Mesenchymal stem cell (in vitro differentiated cells and primary cell): ENCODE data around the gene MGA.

ENCODE experiments used
- DNase-seq: peaks from one replicate; pipeline ENCODE4 v3.0.0-alpha.2; 2013
- H2AFZ ChIP-seq: one replicate; pipeline ENCODE4 v1.6.1; 2013; ENCODE audit warnings: low read depth, mild to moderate bottlenecking, control low read depth, inconsistent platforms, low read length, moderate library complexity
- H2AK5ac ChIP-seq: 2 replicates; pipeline ENCODE4 v1.6.1; 2013; ENCODE audit warnings: low read length, moderate library complexity, mild to moderate bottlenecking, inconsistent platforms; ENCODE audit not compliant: severe bottlenecking
- H2BK120ac ChIP-seq: one replicate; pipeline ENCODE4 v1.6.1; 2013; ENCODE audit warnings: low read depth, mild to moderate bottlenecking, inconsistent platforms, low read length, moderate library complexity
- H2BK12ac ChIP-seq, 2 experiments: one replicate each; pipeline ENCODE4 v1.6.1; 2013; ENCODE audit warnings: inconsistent platforms in 2 of 2, low read length in 2 of 2, mild to moderate bottlenecking in 2 of 2, moderate library complexity in 2 of 2, control low read depth in 1 of 2
- H2BK15ac ChIP-seq: one replicate; pipeline ENCODE4 v1.6.1; 2013; ENCODE audit warnings: mild to moderate bottlenecking, low read depth, inconsistent platforms; ENCODE audit not compliant: poor library complexity, severe bottlenecking
- H2BK5ac ChIP-seq: 2 replicates; pipeline ENCODE4 v1.6.1; 2013; ENCODE audit warnings: low read depth, mild to moderate bottlenecking, low read length, control low read depth, inconsistent platforms; ENCODE audit not compliant: poor library complexity, severe bottlenecking
- H3K14ac ChIP-seq, 2 experiments: one replicate each; pipeline ENCODE4 v1.6.1; 2013; ENCODE audit warnings: inconsistent platforms in 2 of 2, low read length in 2 of 2, control low read depth in 1 of 2, mild to moderate bottlenecking in 1 of 2, moderate library complexity in 1 of 2
- H3K18ac ChIP-seq, 2 experiments: one replicate each; pipeline ENCODE4 v1.6.1; 2013; ENCODE audit warnings: inconsistent platforms in 2 of 2, low read length in 2 of 2, control low read depth in 1 of 2, low read depth in 1 of 2, mild to moderate bottlenecking in 1 of 2
- H3K23ac ChIP-seq, 2 experiments: one replicate each; pipeline ENCODE4 v1.6.1; 2013; ENCODE audit warnings: inconsistent platforms in 2 of 2, low read length in 2 of 2, mild to moderate bottlenecking in 2 of 2, moderate library complexity in 2 of 2, control low read depth in 1 of 2
- H3K27ac ChIP-seq: 2 replicates; pipeline ENCODE4 v1.5.1; 2013; ENCODE audit warnings: mild to moderate bottlenecking, moderate library complexity, low read length, control low read depth, inconsistent platforms; ENCODE audit not compliant: poor library complexity, severe bottlenecking
- H3K27me3 ChIP-seq, 2 experiments: 2 replicates each; pipeline versions ENCODE4 v1.6.1 to v1.7.0; 2013; ENCODE audit warnings: low read length in 2 of 2, mild to moderate bottlenecking in 2 of 2, moderate library complexity in 2 of 2, control low read depth in 1 of 2, inconsistent platforms in 1 of 2; ENCODE audit not compliant: control insufficient read depth in 1 of 2, insufficient read depth in 1 of 2
- H3K36me3 ChIP-seq, 2 experiments: 2 replicates each; pipeline versions ENCODE4 v1.6.1 to v1.7.0; 2013; ENCODE audit warnings: low read length in 2 of 2, control low read depth in 1 of 2, inconsistent platforms in 1 of 2, low read depth in 1 of 2, mild to moderate bottlenecking in 1 of 2; ENCODE audit not compliant: insufficient read depth in 2 of 2, control insufficient read depth in 1 of 2
- H3K4ac ChIP-seq, 2 experiments: one replicate each; pipeline ENCODE4 v1.6.1; 2013; ENCODE audit warnings: inconsistent platforms in 2 of 2, low read length in 2 of 2, mild to moderate bottlenecking in 2 of 2, moderate library complexity in 2 of 2, control low read depth in 1 of 2, low read depth in 1 of 2
- H3K4me1 ChIP-seq: 2 replicates; pipeline ENCODE4 v1.6.1; 2013; ENCODE audit warnings: low read depth, low read length, control low read depth; ENCODE audit not compliant: control insufficient read depth, insufficient read depth
- H3K4me2 ChIP-seq: 2 replicates; pipeline ENCODE4 v1.6.1; 2013; ENCODE audit warnings: low read length, mild to moderate bottlenecking, inconsistent platforms; ENCODE audit not compliant: poor library complexity, severe bottlenecking
- H3K4me3 ChIP-seq, 2 experiments: 2 replicates each; pipeline versions ENCODE4 v1.5.1 to v1.7.0; 2013; ENCODE audit warnings: low read length in 2 of 2, mild to moderate bottlenecking in 2 of 2, control low read depth in 1 of 2, low read depth in 1 of 2; ENCODE audit not compliant: insufficient read depth in 1 of 2
- H3K79me1 ChIP-seq: replicated peaks from 2 replicates; pipeline ENCODE4 v1.6.1; 2013; ENCODE audit warnings: mild to moderate bottlenecking, control low read depth, low read length, inconsistent platforms; ENCODE audit not compliant: poor library complexity, severe bottlenecking
- H3K9ac ChIP-seq: 2 replicates; pipeline ENCODE4 v1.7.0; 2013; ENCODE audit warnings: mild to moderate bottlenecking, low read length, moderate library complexity
- H3K9me3 ChIP-seq: 2 replicates; pipeline ENCODE4 v1.7.0; 2013; ENCODE audit warnings: mild to moderate bottlenecking, low read length; ENCODE audit not compliant: control insufficient read depth
- H4K8ac ChIP-seq: one replicate; pipeline ENCODE4 v1.6.1; 2013; ENCODE audit warnings: inconsistent platforms, mild to moderate bottlenecking, low read length, moderate library complexity
- H4K91ac ChIP-seq: one replicate; pipeline ENCODE4 v1.6.1; 2013; ENCODE audit warnings: mild to moderate bottlenecking, low read length, inconsistent platforms
- WGBS: methylation state at CpG from one replicate; pipeline ENCODE4 v1.1.7; 2013; ENCODE audit warnings: mixed read lengths; 5-methylcytosine and 5-hydroxymethylcytosine counted together

MGA gene

DNA sequence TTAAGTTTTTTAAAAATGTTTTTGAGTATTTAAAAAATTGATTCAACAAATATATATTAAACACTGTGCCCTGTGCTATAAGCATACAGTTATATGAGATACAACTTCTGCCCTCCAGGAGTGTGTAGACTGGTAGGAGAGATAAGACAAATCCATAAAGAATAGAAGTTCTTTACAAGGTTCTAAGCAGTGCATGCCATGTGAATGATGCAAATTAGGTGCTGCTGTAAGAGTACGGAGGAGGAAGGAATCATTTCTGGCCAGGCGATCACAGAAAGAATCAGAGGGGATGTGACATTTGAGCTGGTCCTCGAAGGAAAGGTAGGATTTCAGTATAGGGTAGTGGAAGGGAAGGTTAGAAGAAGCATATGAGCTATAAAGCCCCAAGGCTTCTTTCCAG is 128.1 kb downstream of the MGA start:
- peaks cover 11% of the 10 kb centered on the region for H3K4me1 ChIP-seq
- 91% methylated on average over 3 of the region's 3 CpGs for WGBS
- H3K27ac ChIP-seq, result no peak overlapping the region
- no peak overlapping the region for H2BK120ac ChIP-seq
- H3K4me3 ChIP-seq, result no peak overlapping the region
- no peak overlapping the region for H2AK5ac ChIP-seq
- H2AFZ ChIP-seq, result no peak overlapping the region
- H3K4me2 ChIP-seq, result no peak overlapping the region
- no peak overlapping the region for H2BK12ac ChIP-seq
- no peak overlapping the region for H3K18ac ChIP-seq
- H3K9ac ChIP-seq, result no peak overlapping the region
- no peak overlapping the region for H4K91ac ChIP-seq
- H3K4ac ChIP-seq, result no peak overlapping the region
- DNase-seq, result no peak
- no peak overlapping the region for H4K8ac ChIP-seq
- H3K36me3 ChIP-seq, result no peaks in the 10 kb centered on the region
- H2BK15ac ChIP-seq, result no peak overlapping the region
- H3K14ac ChIP-seq, result no peak overlapping the region
- no peaks in the 10 kb centered on the region for H3K9me3 ChIP-seq
- H3K23ac ChIP-seq, result no peak overlapping the region
- H3K79me1 ChIP-seq, result peaks cover 22% of the 10 kb centered on the region
- H3K27me3 ChIP-seq, result no peaks in the 10 kb centered on the region
- H2BK5ac ChIP-seq, result no peak overlapping the region

DNA sequence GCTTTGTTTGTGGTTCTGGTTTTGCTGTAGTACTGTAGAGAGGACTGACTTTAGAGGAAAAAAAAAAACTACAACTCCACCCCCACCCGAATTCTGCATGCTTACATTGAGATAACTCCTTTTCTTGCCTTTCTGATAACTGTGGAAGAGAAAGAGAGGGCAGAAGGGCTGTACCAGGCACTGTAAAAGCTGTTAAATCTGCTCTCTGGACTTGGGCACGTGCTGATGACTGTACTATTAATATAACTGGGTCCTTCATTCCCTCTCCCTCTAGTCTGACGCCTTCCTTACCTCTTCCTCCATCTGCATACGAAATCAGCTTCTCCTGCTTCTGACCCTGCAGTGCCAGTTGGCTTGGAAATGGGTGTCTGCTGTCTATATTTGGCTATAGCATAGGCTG is 129.0 kb downstream of the MGA start:
- H2AK5ac ChIP-seq, result no peak overlapping the region
- no peak overlapping the region for H3K4me2 ChIP-seq
- no peak overlapping the region for H2BK5ac ChIP-seq
- H3K23ac ChIP-seq, result no peak overlapping the region
- no peaks in the 10 kb centered on the region for H3K36me3 ChIP-seq
- no peak overlapping the region for H3K14ac ChIP-seq
- no peak overlapping the region for H2AFZ ChIP-seq
- no peak overlapping the region for H2BK15ac ChIP-seq
- no peak overlapping the region for H2BK120ac ChIP-seq
- H3K4me3 ChIP-seq, result no peak overlapping the region
- no peaks in the 10 kb centered on the region for H3K27me3 ChIP-seq
- no peak overlapping the region for H3K9ac ChIP-seq
- no CpG with 5 or more reads among the region's 4 CpGs for WGBS
- no peaks in the 10 kb centered on the region for H3K9me3 ChIP-seq
- H4K91ac ChIP-seq, result no peak overlapping the region
- peaks cover 11% of the 10 kb centered on the region for H3K4me1 ChIP-seq
- no peak for DNase-seq
- no peak overlapping the region for H3K18ac ChIP-seq
- no peak overlapping the region for H3K27ac ChIP-seq
- no peak overlapping the region for H4K8ac ChIP-seq
- no peak overlapping the region for H3K4ac ChIP-seq
- peak overlapping the region in 1 of 2 experiments; percentile 2 for H2BK12ac ChIP-seq
- H3K79me1 ChIP-seq, result peaks cover 19% of the 10 kb centered on the region

DNA sequence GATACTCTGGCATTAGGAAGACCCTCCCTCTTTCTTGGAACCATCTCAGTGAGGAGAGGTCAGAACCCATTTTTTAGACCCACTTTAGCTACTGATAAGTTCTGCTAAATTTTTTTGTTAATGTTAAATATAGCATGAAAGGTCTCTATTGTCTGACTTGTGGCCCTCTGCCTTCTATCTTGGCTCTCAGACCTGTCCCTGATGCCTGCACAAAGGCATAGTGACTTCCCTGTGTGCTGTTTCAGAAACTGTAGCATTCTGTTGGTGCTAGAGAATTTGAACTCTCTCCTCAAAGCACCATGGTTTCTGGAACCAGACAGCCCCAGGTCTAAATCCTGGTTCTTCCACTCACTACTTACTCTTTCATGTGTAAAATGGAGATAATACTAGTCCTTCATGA is 129.5 kb downstream of the MGA start:
- Histone ChIP-seq H4K91ac (no peak overlapping the region), H2BK5ac (no peak overlapping the region), H2BK15ac (no peak overlapping the region), H2AFZ (no peak overlapping the region), H2BK12ac (no peak overlapping the region), H3K9ac (no peak overlapping the region), H3K4me3 (no peak overlapping the region), H3K14ac (no peak overlapping the region), H3K9me3 (no peaks in the 10 kb centered on the region), H3K4ac (no peak overlapping the region), H3K23ac (no peak overlapping the region), H3K4me1 (peaks cover 11% of the 10 kb centered on the region), H3K18ac (no peak overlapping the region), H4K8ac (no peak overlapping the region), H3K79me1 (peaks cover 18% of the 10 kb centered on the region), H3K36me3 (no peaks in the 10 kb centered on the region), H2BK120ac (no peak overlapping the region), H3K27me3 (no peaks in the 10 kb centered on the region), H3K4me2 (no peak overlapping the region), H3K27ac (no peak overlapping the region), H2AK5ac (no peak overlapping the region)
- DNase-seq, result no peak

DNA sequence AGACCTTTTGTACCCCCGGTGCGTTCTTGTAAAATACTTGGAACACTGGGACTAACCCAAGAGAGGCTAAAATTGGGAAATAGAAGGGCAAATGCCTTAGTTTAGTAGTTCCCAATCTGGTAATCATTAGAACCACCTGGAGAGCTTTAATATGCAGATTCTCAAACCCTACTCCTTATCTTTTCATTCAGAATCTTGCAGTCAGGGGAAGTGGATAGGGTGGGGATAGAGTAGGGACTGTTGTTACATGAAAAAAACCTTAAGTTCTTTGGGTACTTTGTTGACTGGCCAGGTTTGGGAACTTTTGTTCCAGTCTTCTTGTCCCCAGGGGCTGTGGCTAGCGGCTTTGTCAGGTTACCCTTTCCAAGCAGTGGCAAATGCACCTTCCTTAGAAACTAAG is 130.0 kb downstream of the MGA start:
- Histone ChIP-seq H3K4ac (no peak overlapping the region), H2BK5ac (no peak overlapping the region), H4K91ac (no peak overlapping the region), H3K79me1 (peaks cover 19% of the 10 kb centered on the region), H3K14ac (no peak overlapping the region), H3K4me2 (no peak overlapping the region), H3K4me1 (peaks cover 11% of the 10 kb centered on the region), H3K9ac (peak overlapping the region; percentile 39), H3K23ac (no peak overlapping the region), H2BK12ac (no peak overlapping the region), H3K36me3 (no peaks in the 10 kb centered on the region), H2BK15ac (no peak overlapping the region), H3K27ac (no peak overlapping the region), H3K27me3 (no peaks in the 10 kb centered on the region), H4K8ac (no peak overlapping the region), H2AFZ (no peak overlapping the region), H2BK120ac (no peak overlapping the region), H3K4me3 (no peak overlapping the region), H3K9me3 (no peaks in the 10 kb centered on the region), H2AK5ac (no peak overlapping the region), H3K18ac (no peak overlapping the region)
- DNase-seq, result no peak
- 88% methylated on average over 3 of the region's 3 CpGs for WGBS
